ENCODE measurements around the gene NUDT14. TPM values are rescaled to one million over a fixed set of nuclear protein-coding genes. Genes with fewer than 3 reads are reported as not detected.
A peak's percentile ranks its signal among the peaks of the same experiment; 100 is the strongest.

Gene NUDT14
- total and polyA plus RNA-seq, 2 donors = 17.2 to 18.1 TPM

DNA sequence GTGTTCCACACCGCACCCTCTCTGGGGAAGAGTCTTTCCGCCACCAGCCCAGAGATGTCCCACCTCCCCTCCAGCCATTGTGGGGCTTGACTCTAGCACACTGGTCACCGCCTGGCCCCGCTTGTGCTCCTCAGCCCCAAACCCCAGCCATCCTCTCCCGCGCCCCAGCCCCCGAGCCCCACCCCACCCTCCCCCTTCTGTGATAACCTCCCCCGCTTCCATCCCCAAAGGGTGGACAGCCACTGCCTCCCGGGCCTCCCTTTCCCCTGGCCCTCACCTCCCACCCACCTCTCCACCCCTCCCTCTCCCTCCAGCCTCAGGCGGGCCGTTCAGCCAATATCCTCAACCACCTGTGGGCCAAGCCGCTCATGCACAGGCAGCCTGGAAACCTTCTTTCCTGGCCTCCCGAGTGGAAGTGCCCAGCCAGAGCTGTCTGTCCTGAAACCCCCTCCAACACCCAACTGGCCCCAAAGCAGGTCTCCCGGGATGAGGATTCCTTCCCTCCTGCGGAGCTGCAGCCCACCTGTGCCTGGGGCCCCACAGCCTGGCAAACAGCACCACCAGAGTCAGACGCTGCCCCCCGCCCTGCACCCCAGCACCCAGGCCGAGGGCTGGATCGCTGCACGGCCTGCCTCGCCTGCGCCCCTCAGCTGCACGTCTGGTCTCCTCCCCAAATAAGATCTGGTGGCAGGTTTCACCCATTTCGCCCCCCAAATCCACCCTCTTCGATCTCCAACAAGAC is 27.1 kb upstream of the NUDT14 start:
- H3K4me1 ChIP-seq (ENCODE audit: control insufficient read depth in 2 of 2, insufficient read depth in 2 of 2, low read length in 2 of 2) = peaks cover 0 to 1% of the 10 kb centered on the region in 2 donors
- DNase-seq (ENCODE audit: low read depth in 6 of 9, low spot score in 9 of 9) = no peak

GRCh38 chr14:105207460-105207901 is 26.4 kb upstream of the NUDT14 start:
- no peaks in the 10 kb centered on the region for H3K9me3 ChIP-seq (ENCODE audit: control insufficient read depth in 2 of 2, insufficient read depth in 1 of 2, low read length in 1 of 2)
- H3K4me1 ChIP-seq (ENCODE audit: control insufficient read depth in 2 of 2, insufficient read depth in 2 of 2, low read length in 2 of 2) = peaks cover 0 to 3% of the 10 kb centered on the region in 2 donors
- peaks cover 4 to 19% of the 10 kb centered on the region in 2 donors for H3K36me3 ChIP-seq (ENCODE audit: control insufficient read depth in 2 of 2, insufficient read depth in 2 of 2, low read length in 1 of 2)
- H3K27me3 ChIP-seq (ENCODE audit: control insufficient read depth in 2 of 2, insufficient read depth in 1 of 2, low read length in 1 of 2) = peaks cover 4 to 20% of the 10 kb centered on the region in 2 donors
- DNase-seq (ENCODE audit: low read depth in 6 of 9, low spot score in 9 of 9) = no peak
- no peak overlapping the region for H3K4me3 ChIP-seq (ENCODE audit: low read length in 2 of 2)
- no peak overlapping the region for H3K27ac ChIP-seq (ENCODE audit: low read depth in 1 of 2, low read length in 1 of 2)
- WGBS = 94% methylated on average over 13 of the region's 13 CpGs

More for the DNA sequence above, 27.1 kb upstream of the NUDT14 start:
- Histone ChIP-seq H3K36me3 (ENCODE audit: control insufficient read depth in 2 of 2, insufficient read depth in 2 of 2, low read length in 1 of 2) (peaks cover 6 to 23% of the 10 kb centered on the region in 2 donors), H3K27ac (ENCODE audit: low read depth in 1 of 2, low read length in 1 of 2) (no peak overlapping the region), H3K9me3 (ENCODE audit: control insufficient read depth in 2 of 2, insufficient read depth in 1 of 2, low read length in 1 of 2) (no peaks in the 10 kb centered on the region), H3K4me3 (ENCODE audit: low read length in 2 of 2) (no peak overlapping the region), H3K27me3 (ENCODE audit: control insufficient read depth in 2 of 2, insufficient read depth in 1 of 2, low read length in 1 of 2) (peaks cover 0 to 13% of the 10 kb centered on the region in 2 donors)
- 96% methylated on average over 25 of the region's 25 CpGs for WGBS

DNA sequence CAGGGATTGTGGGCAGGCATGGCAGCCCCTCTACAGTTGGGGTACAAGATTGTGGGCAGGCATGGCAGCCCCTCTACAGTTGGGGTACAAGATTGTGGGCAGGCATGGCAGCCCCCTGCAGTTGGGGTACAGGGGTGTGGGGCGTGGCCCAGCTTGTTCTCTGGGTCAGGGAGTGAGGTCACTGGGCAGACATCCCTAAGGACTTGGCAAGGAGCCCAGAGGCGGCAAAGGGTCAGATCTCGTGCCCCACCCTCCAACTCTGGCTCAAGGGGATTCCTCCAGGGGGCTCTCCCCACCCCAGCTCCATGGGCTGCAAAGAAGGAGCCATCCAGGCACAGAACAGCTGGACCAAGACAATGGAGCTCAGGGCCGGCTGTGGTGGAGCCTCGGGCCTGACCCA is 25.8 kb upstream of the NUDT14 start:
- H3K27me3 ChIP-seq (ENCODE audit: control insufficient read depth in 2 of 2, insufficient read depth in 1 of 2, low read length in 1 of 2) = peaks cover 9 to 26% of the 10 kb centered on the region in 2 donors
- H3K4me3 ChIP-seq (ENCODE audit: low read length in 2 of 2) = no peak overlapping the region
- DNase-seq (ENCODE audit: low read depth in 6 of 9, low spot score in 9 of 9) = no peak
- H3K36me3 ChIP-seq (ENCODE audit: control insufficient read depth in 2 of 2, insufficient read depth in 2 of 2, low read length in 1 of 2) = peaks cover 4 to 19% of the 10 kb centered on the region in 2 donors
- no peak overlapping the region for H3K27ac ChIP-seq (ENCODE audit: low read depth in 1 of 2, low read length in 1 of 2)
- H3K4me1 ChIP-seq (ENCODE audit: control insufficient read depth in 2 of 2, insufficient read depth in 2 of 2, low read length in 2 of 2) = peaks cover 0 to 6% of the 10 kb centered on the region in 2 donors
- no peaks in the 10 kb centered on the region for H3K9me3 ChIP-seq (ENCODE audit: control insufficient read depth in 2 of 2, insufficient read depth in 1 of 2, low read length in 1 of 2)
- WGBS = 85% methylated on average over 5 of the region's 5 CpGs

DNA sequence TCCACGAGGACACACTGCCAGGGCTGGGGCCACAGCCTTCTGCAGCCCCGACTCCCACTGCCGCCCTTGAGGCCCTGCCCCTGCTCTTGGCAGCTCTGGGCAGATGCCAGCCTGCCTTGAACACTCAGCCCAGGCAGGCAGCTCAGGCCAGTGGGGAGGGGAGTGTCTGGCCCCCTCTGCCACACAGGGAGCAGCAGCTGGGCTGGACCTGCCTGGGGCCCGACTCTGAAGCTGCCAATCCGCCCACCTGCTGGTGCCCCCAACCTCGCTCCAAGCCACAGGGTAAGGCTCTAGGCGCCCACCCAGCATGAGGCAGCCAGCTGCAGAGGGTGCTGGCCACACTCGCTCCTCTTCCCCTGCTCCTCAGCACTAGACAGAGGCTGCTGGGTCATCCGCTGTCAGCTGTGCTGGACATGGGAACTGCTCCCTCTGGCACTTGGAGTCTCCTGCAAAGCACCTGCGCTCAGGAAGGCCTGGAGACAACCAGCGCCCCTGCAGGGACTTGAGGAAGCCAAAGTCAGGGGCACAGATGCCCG is 24.6 kb upstream of the NUDT14 start:
- DNase-seq (ENCODE audit: low read depth in 6 of 9, low spot score in 9 of 9) = no peak
- 64% methylated on average over 12 of the region's 12 CpGs for WGBS

GRCh38 chr14:105204931-105205672 is 24.0 kb upstream of the NUDT14 start:
- Histone ChIP-seq H3K9me3 (ENCODE audit: control insufficient read depth in 2 of 2, insufficient read depth in 1 of 2, low read length in 1 of 2) (no peaks in the 10 kb centered on the region), H3K4me1 (ENCODE audit: control insufficient read depth in 2 of 2, insufficient read depth in 2 of 2, low read length in 2 of 2) (peaks cover 0 to 14% of the 10 kb centered on the region in 2 donors), H3K4me3 (ENCODE audit: low read length in 2 of 2) (no peak overlapping the region), H3K27me3 (ENCODE audit: control insufficient read depth in 2 of 2, insufficient read depth in 1 of 2, low read length in 1 of 2) (peaks cover 19 to 44% of the 10 kb centered on the region in 2 donors), H3K27ac (ENCODE audit: low read depth in 1 of 2, low read length in 1 of 2) (no peak overlapping the region), H3K36me3 (ENCODE audit: control insufficient read depth in 2 of 2, insufficient read depth in 2 of 2, low read length in 1 of 2) (peaks cover 3 to 10% of the 10 kb centered on the region in 2 donors)
- 77% methylated on average over 21 of the region's 21 CpGs for WGBS
- DNase-seq (ENCODE audit: low read depth in 6 of 9, low spot score in 9 of 9) = no peak

More for the DNA sequence above, 24.6 kb upstream of the NUDT14 start:
- Histone ChIP-seq H3K4me3 (ENCODE audit: low read length in 2 of 2) (no peak overlapping the region), H3K9me3 (ENCODE audit: control insufficient read depth in 2 of 2, insufficient read depth in 1 of 2, low read length in 1 of 2) (no peaks in the 10 kb centered on the region), H3K4me1 (ENCODE audit: control insufficient read depth in 2 of 2, insufficient read depth in 2 of 2, low read length in 2 of 2) (peaks cover 0 to 14% of the 10 kb centered on the region in 2 donors), H3K27ac (ENCODE audit: low read depth in 1 of 2, low read length in 1 of 2) (no peak overlapping the region), H3K27me3 (ENCODE audit: control insufficient read depth in 2 of 2, insufficient read depth in 1 of 2, low read length in 1 of 2) (peaks cover 17 to 37% of the 10 kb centered on the region in 2 donors), H3K36me3 (ENCODE audit: control insufficient read depth in 2 of 2, insufficient read depth in 2 of 2, low read length in 1 of 2) (peaks cover 4 to 14% of the 10 kb centered on the region in 2 donors)

DNA sequence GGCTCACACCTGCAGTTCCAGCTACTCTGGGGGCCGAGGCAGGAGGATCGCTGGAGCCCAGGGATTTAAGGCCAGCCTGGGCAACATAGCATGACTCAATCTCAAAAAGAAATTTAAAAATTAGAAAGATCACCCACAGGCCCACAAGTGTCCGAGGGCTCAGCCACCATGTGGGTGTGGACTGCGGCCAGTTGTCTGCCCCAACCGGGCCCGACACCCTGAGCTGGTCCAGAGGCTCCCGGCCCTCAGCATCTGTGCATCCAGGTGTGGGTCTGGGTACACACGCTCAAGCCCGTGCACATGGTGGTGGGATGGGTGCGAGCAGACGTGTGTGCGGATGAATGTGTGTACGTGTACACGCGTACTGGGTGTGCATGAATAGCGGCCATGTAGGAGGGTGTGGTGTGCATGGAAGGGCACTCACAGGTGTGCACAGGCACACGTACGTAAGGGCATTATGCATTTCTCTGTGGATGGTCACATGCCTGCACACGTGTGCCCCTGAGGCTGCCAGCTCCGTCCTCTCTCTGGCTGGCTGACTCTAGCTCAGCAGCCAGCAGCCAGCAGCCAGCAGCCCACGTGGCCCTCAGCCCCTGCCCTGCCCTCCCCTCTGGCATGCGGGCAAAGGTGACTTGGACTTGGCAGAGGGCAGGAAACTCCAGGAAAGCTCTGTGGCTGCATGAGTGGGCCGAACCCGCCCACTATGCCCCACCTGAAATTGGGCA is 23.3 kb upstream of the NUDT14 start:
- H3K9me3 ChIP-seq (ENCODE audit: control insufficient read depth in 2 of 2, insufficient read depth in 1 of 2, low read length in 1 of 2) = no peaks in the 10 kb centered on the region
- DNase-seq (ENCODE audit: low read depth in 6 of 9, low spot score in 9 of 9) = no peak
- peaks cover 0 to 14% of the 10 kb centered on the region in 2 donors for H3K4me1 ChIP-seq (ENCODE audit: control insufficient read depth in 2 of 2, insufficient read depth in 2 of 2, low read length in 2 of 2)
- 76% methylated on average over 24 of the region's 24 CpGs for WGBS
- peaks cover 0 to 3% of the 10 kb centered on the region in 2 donors for H3K36me3 ChIP-seq (ENCODE audit: control insufficient read depth in 2 of 2, insufficient read depth in 2 of 2, low read length in 1 of 2)
- H3K27ac ChIP-seq (ENCODE audit: low read depth in 1 of 2, low read length in 1 of 2) = no peak overlapping the region
- H3K4me3 ChIP-seq (ENCODE audit: low read length in 2 of 2) = no peak overlapping the region
- peaks cover 22 to 51% of the 10 kb centered on the region in 2 donors for H3K27me3 ChIP-seq (ENCODE audit: control insufficient read depth in 2 of 2, insufficient read depth in 1 of 2, low read length in 1 of 2)

DNA sequence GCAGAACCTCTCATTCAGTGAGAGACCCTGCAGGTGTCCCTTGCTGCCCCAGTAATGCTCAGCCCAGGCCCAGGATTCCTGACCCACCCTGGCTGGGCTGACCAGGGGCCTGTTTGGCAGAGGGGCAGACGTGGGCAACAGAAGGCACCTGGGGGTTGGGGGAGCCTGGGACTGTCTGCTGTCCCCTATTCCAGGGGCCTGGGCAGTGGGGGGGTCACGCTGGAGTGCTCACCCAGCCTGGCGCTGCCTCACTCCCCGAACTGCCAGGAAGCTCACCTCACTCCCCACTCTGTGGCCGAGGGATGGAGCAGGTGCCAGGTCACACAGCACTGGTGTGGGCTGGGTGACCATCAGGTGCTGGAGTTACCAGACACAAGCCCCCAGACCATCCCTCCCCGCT is 22.6 kb upstream of the NUDT14 start:
- Histone ChIP-seq H3K36me3 (ENCODE audit: control insufficient read depth in 2 of 2, insufficient read depth in 2 of 2, low read length in 1 of 2) (no peaks in the 10 kb centered on the region), H3K9me3 (ENCODE audit: control insufficient read depth in 2 of 2, insufficient read depth in 1 of 2, low read length in 1 of 2) (no peaks in the 10 kb centered on the region), H3K4me1 (ENCODE audit: control insufficient read depth in 2 of 2, insufficient read depth in 2 of 2, low read length in 2 of 2) (peaks cover 0 to 14% of the 10 kb centered on the region in 2 donors), H3K27ac (ENCODE audit: low read depth in 1 of 2, low read length in 1 of 2) (no peak overlapping the region), H3K27me3 (ENCODE audit: control insufficient read depth in 2 of 2, insufficient read depth in 1 of 2, low read length in 1 of 2) (peaks cover 28 to 58% of the 10 kb centered on the region in 2 donors), H3K4me3 (ENCODE audit: low read length in 2 of 2) (no peak overlapping the region)
- DNase-seq (ENCODE audit: low read depth in 6 of 9, low spot score in 9 of 9) = no peak
- 82% methylated on average over 6 of the region's 6 CpGs for WGBS

DNA sequence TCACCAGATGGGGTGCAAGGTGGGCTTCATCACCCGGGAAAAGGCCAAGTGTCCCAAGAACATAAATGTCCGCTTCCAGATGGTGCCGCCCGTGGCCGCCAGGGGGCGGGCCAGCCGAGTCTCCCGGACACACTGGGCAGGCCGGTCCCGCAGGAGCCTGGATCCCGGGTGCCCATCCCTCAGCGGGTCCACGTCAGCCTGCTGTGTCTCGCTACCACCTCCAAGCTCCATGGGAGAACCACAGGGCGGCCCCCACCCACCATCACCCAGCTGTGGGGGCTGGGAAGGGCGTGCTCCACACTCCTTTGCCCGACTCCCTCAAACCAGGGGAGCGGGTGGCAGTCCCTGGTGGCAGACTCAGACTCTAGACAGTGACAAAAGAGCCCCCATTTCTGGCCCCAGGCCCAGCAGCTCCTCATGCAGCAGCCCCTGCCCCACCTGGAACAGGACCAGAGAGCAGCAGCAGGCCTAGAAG is 22.0 kb upstream of the NUDT14 start:
- peak in 3 of 9 donors; percentile 26 to 51 (median 39) for DNase-seq (ENCODE audit: low read depth in 6 of 9, low spot score in 9 of 9)
- H3K36me3 ChIP-seq (ENCODE audit: control insufficient read depth in 2 of 2, insufficient read depth in 2 of 2, low read length in 1 of 2) = no peaks in the 10 kb centered on the region
- no peak overlapping the region for H3K4me3 ChIP-seq (ENCODE audit: low read length in 2 of 2)
- H3K9me3 ChIP-seq (ENCODE audit: control insufficient read depth in 2 of 2, insufficient read depth in 1 of 2, low read length in 1 of 2) = no peaks in the 10 kb centered on the region
- peaks cover 34 to 64% of the 10 kb centered on the region in 2 donors for H3K27me3 ChIP-seq (ENCODE audit: control insufficient read depth in 2 of 2, insufficient read depth in 1 of 2, low read length in 1 of 2)
- H3K4me1 ChIP-seq (ENCODE audit: control insufficient read depth in 2 of 2, insufficient read depth in 2 of 2, low read length in 2 of 2) = peaks cover 0 to 14% of the 10 kb centered on the region in 2 donors
- 14% methylated on average over 18 of the region's 18 CpGs for WGBS
- no peak overlapping the region for H3K27ac ChIP-seq (ENCODE audit: low read depth in 1 of 2, low read length in 1 of 2)

All from thymus (tissue), 11 donors.